Muscle of back (tissue), 11 donors: ENCODE data around the gene CCL25. TPM values are rescaled to one million over a fixed set of nuclear protein-coding genes. Genes with fewer than 3 reads are reported as not detected.

Source experiments
- DNase-seq, 3 donors: peaks; one replicate each; pipeline versions ENCODE4 v3.0.0 to v3.0.0-alpha.2; 2013
- polyA plus RNA-seq, 10 donors: library from polyadenylated mRNA; unstranded; fragments of 120-200 nt; gene quantifications; one replicate each; pipeline ENCODE4 v1.2.1, GENCODE V29; 2013; ENCODE audit not compliant: insufficient read length in 10 of 10

CCL25 gene
- polyA plus RNA-seq, 10 donors = 0.18 to 0.33 (median 0.27) TPM; not detected in 6

GRCh38 chr19:8044018-8044417 is 8.5 kb upstream of the CCL25 start:
- no peak for DNase-seq

- no peak for DNase-seq
These were observed 6.5 kb upstream of the CCL25 start for GRCh38 chr19:8045872-8046568.

GRCh38 chr19:8046569-8047165 is 5.9 kb upstream of the CCL25 start:
- DNase-seq = no peak

GRCh38 chr19:8050274-8051096 is 2.1 kb upstream of the CCL25 start:
- DNase-seq = peak; percentile 76 to 89 (median 82)

- DNase-seq = no peak
These were observed 1.6 kb downstream of the CCL25 start for GRCh38 chr19:8054169-8054568.

- no peak for DNase-seq
These were observed 4.0 kb downstream of the CCL25 start for GRCh38 chr19:8056533-8056932.

- DNase-seq = no peak
These were observed 5.1 kb downstream of the CCL25 start for GRCh38 chr19:8057545-8058270.

- DNase-seq = no peak
These were observed 12.6 kb downstream of the CCL25 start for GRCh38 chr19:8064911-8065874.

GRCh38 chr19:8065875-8066261 is 13.3 kb downstream of the CCL25 start:
- DNase-seq = no peak

GRCh38 chr19:8069096-8069973 is 16.8 kb downstream of the CCL25 start:
- DNase-seq = no peak

GRCh38 chr19:8071912-8072311 is 19.4 kb downstream of the CCL25 start:
- DNase-seq = no peak

GRCh38 chr19:8074501-8074900 is 21.9 kb downstream of the CCL25 start:
- DNase-seq = no peak

GRCh38 chr19:8075158-8076074 is 22.9 kb downstream of the CCL25 start:
- no peak for DNase-seq

- DNase-seq = no peak
These were observed 27.4 kb downstream of the CCL25 start for GRCh38 chr19:8079988-8080387.

- DNase-seq = no peak
These were observed 28.3 kb downstream of the CCL25 start for GRCh38 chr19:8080832-8081231.

- DNase-seq = no peak
These were observed 29.3 kb downstream of the CCL25 start for GRCh38 chr19:8081569-8082550.

GRCh38 chr19:8083141-8083540 is 30.6 kb downstream of the CCL25 start:
- no peak for DNase-seq

GRCh38 chr19:8084152-8084551 is 31.6 kb downstream of the CCL25 start:
- DNase-seq = no peak
